Duodenal mucosa (tissue), 2 donors: Measurements from ENCODE around the gene DLG5.
"Not testable (repeated sequence)": the region's sequence is repeated elsewhere in the genome, so short reads cannot be mapped to it uniquely, and the experiment has no call there.

Source experiments
- H3K27ac ChIP-seq: one replicate; pipeline ENCODE4 v1.7.0; 2013; ENCODE audit warnings: low read depth, low read length
- H3K27me3 ChIP-seq, 2 donors: one replicate each; pipeline ENCODE4 v1.7.0; 2013; ENCODE audit warnings: low read length in 2 of 2, control low read depth in 1 of 2; ENCODE audit not compliant: insufficient read depth in 2 of 2, control insufficient read depth in 1 of 2
- H3K36me3 ChIP-seq, 2 donors: one replicate each; pipeline ENCODE4 v1.7.0; 2013; ENCODE audit warnings: low read length in 2 of 2, control low read depth in 1 of 2; ENCODE audit not compliant: insufficient read depth in 2 of 2, control insufficient read depth in 1 of 2
- H3K4me1 ChIP-seq, 2 donors: one replicate each; pipeline ENCODE4 v1.7.0; 2013; ENCODE audit warnings: low read length in 2 of 2, control low read depth in 1 of 2; ENCODE audit not compliant: insufficient read depth in 2 of 2, control insufficient read depth in 1 of 2
- H3K4me3 ChIP-seq, 2 donors: one replicate each; pipeline ENCODE4 v1.7.0; 2013; ENCODE audit warnings: low read length in 2 of 2, low read depth in 1 of 2
- H3K9ac ChIP-seq, 2 donors: one replicate each; pipeline ENCODE4 v1.7.0; 2013; ENCODE audit warnings: low read length in 2 of 2, low read depth in 1 of 2
- H3K9me3 ChIP-seq, 2 donors: one replicate each; pipeline ENCODE4 v1.7.0; 2013; ENCODE audit warnings: low read length in 2 of 2, control low read depth in 1 of 2; ENCODE audit not compliant: control insufficient read depth in 1 of 2

Gene DLG5

DNA sequence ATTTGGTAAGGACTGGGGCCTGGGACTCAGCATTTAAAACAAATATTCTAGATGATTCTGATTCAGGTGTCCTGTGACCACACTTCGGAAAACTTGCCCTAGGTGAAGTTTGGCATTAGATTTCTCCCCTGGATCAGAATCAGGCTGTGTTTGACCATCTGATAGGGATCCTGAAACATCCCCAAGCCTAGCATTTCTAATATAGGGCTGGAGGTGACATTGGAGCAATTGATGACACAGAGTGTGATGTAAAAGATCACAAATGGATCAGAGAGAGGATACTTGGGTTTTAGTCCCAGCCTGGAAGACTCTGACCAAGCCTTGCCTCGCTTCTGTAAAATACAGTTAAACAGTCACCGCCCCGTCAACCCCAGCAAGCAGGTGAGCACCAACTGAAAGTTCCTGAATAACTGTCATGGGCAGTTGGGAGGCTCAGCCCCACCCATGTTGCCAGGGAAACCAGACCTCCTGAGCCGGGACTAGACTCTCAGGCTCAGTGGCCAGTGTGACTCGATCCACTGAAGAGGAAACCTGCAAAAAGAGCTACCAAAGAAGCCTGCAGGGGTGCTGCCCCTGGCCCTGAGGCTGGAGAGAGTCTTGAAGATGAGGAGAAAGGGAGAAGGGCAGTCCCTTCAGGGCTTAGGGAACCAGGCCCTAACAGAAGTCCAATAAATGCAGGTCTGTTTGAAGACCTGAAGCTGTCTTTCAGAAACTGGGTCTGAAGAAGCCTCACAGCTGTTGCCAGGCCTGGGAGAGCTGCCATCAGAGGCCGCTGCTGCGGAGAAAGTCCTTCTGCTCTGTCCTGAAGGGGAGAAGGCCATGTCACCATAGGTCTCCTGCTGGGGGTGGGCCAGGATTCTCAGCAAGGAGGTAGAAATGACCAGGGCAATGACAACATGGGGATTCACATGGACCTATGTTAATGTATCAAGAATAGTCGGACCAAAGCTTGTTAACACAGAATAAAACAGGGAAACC is 162.8 kb downstream of the DLG5 start:
- Histone ChIP-seq H3K4me1 (no peaks in the 10 kb centered on the region), H3K36me3 (no peaks in the 10 kb centered on the region), H3K4me3 (no peak overlapping the region), H3K27me3 (no peaks in the 10 kb centered on the region), H3K9me3 (no peaks in the 10 kb centered on the region), H3K9ac (no peak overlapping the region), H3K27ac (no peak overlapping the region)

DNA sequence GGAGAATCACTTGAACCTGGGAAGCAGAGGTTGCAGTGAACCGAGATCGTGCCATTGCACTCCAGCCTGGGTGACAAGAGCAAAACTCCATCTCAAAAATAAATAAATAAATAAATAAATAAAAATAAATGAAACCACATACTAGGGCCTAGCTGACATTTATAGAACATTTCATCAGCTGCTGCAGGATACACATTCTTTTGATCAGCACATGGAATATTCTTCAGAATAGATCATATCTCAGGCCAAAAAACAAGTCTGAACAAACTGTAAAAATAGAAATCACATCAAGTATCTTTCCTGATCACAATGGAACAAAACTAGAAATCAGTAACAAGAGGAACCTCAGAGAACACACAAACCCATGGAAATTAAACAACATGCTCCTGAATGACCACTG is 168.1 kb downstream of the DLG5 start:
- not testable (repeated sequence) for H3K9ac ChIP-seq, H3K4me3 ChIP-seq, H3K9me3 ChIP-seq, H3K36me3 ChIP-seq, H3K4me1 ChIP-seq, H3K27ac ChIP-seq, H3K27me3 ChIP-seq

DNA sequence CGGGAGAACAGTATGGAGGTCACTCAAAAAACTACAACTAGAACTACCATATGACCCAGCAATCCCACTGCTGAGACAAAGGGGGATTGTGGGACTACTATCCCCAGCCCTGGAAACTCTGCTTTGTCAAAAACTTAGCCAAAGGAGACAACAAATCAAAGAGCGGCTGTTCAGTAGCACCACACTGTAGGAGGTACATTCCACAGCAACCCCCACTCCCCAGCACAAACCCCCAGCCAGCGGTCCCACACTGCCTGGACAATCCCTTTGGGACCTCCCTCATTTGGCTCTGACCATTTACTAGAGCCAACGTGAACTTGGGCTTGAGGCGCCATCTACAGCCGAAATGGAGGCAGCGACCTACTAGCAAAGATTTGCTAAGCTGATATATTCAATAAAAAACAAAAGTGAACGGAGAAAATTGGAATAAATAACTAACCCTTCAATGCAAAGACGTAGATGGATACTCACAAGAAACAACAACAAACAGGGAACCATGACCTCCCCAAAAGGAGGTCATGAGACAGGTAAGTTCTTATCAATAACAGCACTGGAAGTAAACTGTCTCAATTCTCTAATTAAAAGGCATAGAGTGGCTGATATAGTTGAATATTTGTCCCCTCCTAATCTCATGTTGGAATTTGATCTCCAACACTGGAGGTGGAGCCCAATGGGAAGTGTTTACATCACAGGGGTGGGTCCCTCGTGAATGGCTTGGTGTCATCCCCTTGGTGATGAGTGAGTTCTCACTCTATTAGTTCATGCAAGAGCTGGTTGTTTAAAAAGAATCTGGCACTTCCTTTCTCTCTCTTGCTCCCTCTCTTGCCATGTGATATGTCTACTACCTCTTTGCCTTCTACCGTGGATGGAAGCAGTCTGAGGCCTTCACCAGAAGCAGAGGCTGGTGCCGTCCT is 170.0 kb downstream of the DLG5 start:
- no peak overlapping the region for H3K9ac ChIP-seq
- H3K4me1 ChIP-seq = no peaks in the 10 kb centered on the region
- H3K36me3 ChIP-seq = no peaks in the 10 kb centered on the region
- no peaks in the 10 kb centered on the region for H3K27me3 ChIP-seq
- no peak overlapping the region for H3K4me3 ChIP-seq
- no peak overlapping the region for H3K27ac ChIP-seq
- no peaks in the 10 kb centered on the region for H3K9me3 ChIP-seq

DNA sequence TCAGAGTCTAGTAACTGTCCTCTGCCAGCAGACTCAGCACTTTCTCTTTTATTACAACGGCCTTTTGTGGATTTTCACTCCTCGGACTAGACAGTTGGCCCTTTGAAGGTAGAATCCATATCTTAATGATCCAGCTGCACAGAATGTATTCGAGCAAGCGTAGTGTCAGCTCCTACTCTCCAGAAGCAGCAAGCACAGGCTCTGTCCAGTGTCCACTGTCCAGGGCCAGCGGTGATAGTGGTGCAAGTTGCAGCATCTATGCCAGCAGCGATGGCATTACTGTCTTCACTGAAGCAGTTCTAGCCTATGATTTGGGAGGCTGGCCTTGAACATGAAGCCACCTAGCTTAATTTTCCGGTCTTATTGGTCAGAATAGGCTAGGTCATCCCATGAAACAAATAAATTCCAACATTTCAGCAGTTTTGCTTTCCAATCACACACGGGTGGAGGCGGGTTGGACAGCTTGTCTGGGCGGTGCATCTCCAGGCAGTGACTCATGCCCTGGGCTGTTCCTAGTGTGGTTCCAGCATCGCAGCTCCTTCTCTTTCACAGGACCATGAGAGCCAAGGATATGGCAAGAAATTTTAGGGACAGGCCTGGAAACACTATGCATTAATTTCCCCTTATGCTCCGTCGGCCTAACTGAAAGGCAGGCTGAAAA is 180.4 kb downstream of the DLG5 start:
- H3K9ac ChIP-seq = no peak overlapping the region
- no peaks in the 10 kb centered on the region for H3K36me3 ChIP-seq
- H3K4me3 ChIP-seq = no peak overlapping the region
- no peaks in the 10 kb centered on the region for H3K4me1 ChIP-seq
- no peaks in the 10 kb centered on the region for H3K9me3 ChIP-seq
- no peaks in the 10 kb centered on the region for H3K27me3 ChIP-seq
- no peak overlapping the region for H3K27ac ChIP-seq

DNA sequence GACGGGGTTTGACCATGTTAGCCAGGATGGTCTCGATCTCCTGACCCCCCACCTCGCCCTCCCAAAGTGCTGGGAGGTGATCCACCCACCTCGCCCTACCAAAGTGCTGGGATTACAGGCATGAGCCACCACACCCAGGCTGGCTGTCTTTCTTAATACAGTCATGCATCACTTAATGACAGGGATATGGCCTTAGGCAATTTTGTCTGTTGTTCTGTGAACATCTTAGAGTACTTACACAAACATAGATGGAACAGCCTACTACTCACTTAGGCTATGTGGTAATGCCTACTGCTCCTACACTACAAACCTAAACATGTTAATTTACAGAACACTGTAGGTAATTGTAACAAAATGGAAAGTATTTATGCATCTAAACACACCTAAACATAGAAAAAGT is 182.3 kb downstream of the DLG5 start:
- no peaks in the 10 kb centered on the region for H3K27me3 ChIP-seq
- H3K27ac ChIP-seq = no peak overlapping the region
- no peaks in the 10 kb centered on the region for H3K4me1 ChIP-seq
- no peaks in the 10 kb centered on the region for H3K36me3 ChIP-seq
- H3K9ac ChIP-seq = no peak overlapping the region
- no peaks in the 10 kb centered on the region for H3K9me3 ChIP-seq
- no peak overlapping the region for H3K4me3 ChIP-seq

- no peak overlapping the region for H3K4me3 ChIP-seq
- H3K36me3 ChIP-seq = no peaks in the 10 kb centered on the region
- H3K4me1 ChIP-seq = no peaks in the 10 kb centered on the region
- H3K27ac ChIP-seq = no peak overlapping the region
- no peaks in the 10 kb centered on the region for H3K27me3 ChIP-seq
- no peak overlapping the region for H3K9ac ChIP-seq
- no peaks in the 10 kb centered on the region for H3K9me3 ChIP-seq
Measured at GRCh38 chr10:77742172-77742571, 184.4 kb downstream of the DLG5 start.

GRCh38 chr10:77741746-77742145 is 184.8 kb downstream of the DLG5 start:
- no peak overlapping the region for H3K27ac ChIP-seq
- H3K4me1 ChIP-seq = no peaks in the 10 kb centered on the region
- no peaks in the 10 kb centered on the region for H3K27me3 ChIP-seq
- no peaks in the 10 kb centered on the region for H3K9me3 ChIP-seq
- H3K36me3 ChIP-seq = no peaks in the 10 kb centered on the region
- H3K4me3 ChIP-seq = no peak overlapping the region
- H3K9ac ChIP-seq = no peak overlapping the region
